ENCODE measurements around the gene SIRPB1. TPM values are rescaled to one million over a fixed set of nuclear protein-coding genes. Genes with fewer than 3 reads are reported as not detected.
"Not testable (repeated sequence)": the region's sequence is repeated elsewhere in the genome, so short reads cannot be mapped to it uniquely, and the experiment has no call there.

Gene SIRPB1
- not detected in 2 replicates for polyA plus RNA-seq (2014; cell fraction: cytosol; rRNA removed)
- polyA plus RNA-seq (2014; cell fraction: nucleus; rRNA removed): 0.30 TPM in 1 of 2 replicates, not detected in the other

DNA sequence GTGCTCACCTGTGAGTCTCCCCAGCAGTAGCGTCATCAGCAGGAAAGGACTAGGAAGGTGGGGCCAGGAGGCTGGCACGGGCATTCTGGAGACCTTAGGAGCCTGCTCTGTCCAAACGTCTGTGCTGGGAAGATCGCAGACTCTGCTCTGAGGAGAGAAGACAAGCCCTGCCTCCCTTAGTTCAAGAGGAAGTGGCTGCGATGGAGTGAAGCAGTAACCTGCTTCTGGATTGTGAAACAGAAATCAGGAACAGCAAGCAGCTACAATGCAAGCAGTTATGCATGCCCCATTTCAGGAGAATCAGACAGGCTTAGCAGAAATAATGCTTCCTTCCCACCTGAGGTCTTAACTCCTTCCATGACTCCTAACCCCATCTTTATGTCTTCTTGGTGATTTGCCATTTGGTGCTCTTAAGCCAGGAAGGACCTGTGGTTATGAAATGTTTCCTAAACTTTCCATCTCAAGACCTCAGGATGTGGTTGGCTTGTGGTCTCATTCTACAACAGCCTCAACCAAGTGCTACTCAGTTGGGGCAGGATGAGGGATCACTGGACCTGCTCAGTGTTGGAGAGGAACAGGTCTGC is at the start of gene SIRPB1:
Gene SIRPB1 (minus strand): TSS at position 149 of the 584 bp plus-strand sequence. CDS start 65 bp downstream, at position 84.
- no peak for DNase-seq (ENCODE audit: low spot score)

DNA sequence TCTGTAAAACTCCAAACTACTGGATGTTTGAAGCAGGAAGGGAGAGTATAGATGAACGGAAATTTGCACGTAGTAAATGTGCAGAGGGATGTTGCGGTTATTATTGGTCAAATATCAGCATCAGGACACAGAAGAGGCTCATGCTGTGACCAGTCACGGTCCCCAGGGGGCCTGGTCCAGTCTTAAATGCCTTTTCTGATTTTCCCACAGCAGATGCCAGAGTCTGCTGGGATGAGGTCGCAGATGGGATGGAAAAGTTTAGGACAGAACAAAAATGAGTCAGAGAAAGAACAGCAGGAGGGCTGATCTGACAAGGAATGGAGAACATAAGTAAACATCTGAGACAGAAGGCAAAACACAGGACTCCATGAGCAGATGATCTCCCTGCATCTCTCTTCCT is 49.5 kb upstream of the SIRPB1 start:
- no peak for DNase-seq (ENCODE audit: low spot score)

DNA sequence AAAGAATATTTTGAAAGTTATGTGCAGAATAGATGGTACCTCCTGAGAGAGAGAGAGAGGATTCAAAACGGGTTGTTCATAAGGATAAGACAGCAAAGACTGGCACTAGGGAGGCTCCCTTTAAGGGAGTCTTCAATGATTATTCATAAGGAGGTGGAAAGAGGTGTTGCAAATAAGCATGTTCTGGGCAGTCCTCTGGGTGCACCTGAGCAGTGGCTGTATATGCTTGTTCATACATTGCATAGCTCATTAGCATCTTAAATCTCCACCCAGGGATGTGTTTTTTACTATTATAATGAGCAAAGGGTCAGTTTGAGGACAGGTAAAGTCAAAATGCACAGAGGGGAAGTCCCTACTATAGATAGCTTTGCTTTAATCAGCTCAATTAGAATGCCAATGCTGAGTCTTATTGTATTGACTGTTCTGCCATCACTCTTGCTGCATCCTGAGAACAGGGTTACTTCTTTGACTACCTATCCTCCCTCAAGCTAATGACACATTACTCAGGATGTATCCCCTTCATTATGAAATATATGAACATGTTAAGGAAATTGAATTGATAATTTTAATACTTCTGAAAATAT is 47.8 kb upstream of the SIRPB1 start:
- DNase-seq (ENCODE audit: low spot score): no peak

- no peak for DNase-seq (ENCODE audit: low spot score)
Measured at GRCh38 chr20:1666802-1667201, 47.0 kb upstream of the SIRPB1 start.

DNA sequence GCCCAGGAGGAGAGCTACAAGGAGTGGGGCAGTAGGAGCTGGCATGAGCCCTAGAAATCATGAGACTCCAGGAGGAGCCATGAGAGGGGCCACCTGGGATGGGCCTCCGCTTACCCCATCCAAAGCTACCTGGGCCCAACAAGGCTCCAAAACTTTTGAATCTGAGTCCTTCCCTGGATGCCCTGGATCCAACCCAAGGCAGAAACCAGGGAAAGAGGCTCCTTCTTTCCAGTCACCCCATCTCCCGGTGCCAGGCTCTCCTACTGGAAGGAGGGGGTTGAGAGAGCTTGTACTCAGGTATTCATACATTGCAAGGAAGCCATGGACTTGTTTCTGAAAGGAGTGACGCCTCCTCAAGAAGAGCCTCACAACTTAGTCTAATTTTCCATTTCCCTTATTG is 45.5 kb upstream of the SIRPB1 start:
- no peak for DNase-seq (ENCODE audit: low spot score)

DNA sequence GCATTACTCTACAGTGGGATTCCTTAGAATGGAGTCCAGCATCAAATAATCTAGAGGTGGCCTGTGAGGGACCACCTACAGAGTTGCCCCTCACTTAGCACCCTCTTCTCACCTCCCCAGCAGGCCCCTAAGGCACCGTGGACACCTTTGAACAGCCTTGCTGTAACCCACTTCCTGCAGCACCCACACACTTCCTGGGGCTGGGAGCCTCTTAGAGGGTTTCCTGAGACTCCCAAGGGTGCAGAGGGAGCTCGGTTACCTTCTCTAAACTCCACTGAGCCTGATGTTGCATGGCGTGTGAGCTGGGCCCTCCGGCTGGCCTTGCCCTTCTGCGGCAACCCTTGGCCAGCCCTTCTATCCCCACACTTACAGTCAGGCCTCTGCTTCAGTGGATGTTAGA is 45.1 kb upstream of the SIRPB1 start:
- no peak for DNase-seq (ENCODE audit: low spot score)

DNA sequence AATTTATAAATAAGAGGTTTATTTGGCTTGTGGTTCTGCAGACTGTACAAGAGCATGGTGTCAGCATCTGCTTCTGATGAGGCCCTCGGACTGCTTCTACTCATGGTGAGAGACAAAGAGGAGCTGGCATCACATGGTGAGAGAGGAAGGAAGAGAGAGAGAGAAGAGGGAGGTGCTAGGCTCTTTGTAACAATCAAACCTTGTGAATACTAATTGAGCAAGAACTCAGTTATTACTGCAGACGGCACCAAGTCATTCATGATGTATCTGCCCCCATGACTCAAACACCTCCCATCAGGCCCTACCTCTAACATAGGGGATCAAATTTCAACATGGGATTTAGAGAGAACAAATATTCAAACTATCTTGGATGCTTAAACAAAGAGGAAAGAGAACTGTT is 44.1 kb upstream of the SIRPB1 start:
- DNase-seq (ENCODE audit: low spot score): no peak

GRCh38 chr20:1661542-1662299 is 41.9 kb upstream of the SIRPB1 start:
- no peak for DNase-seq (ENCODE audit: low spot score)

DNA sequence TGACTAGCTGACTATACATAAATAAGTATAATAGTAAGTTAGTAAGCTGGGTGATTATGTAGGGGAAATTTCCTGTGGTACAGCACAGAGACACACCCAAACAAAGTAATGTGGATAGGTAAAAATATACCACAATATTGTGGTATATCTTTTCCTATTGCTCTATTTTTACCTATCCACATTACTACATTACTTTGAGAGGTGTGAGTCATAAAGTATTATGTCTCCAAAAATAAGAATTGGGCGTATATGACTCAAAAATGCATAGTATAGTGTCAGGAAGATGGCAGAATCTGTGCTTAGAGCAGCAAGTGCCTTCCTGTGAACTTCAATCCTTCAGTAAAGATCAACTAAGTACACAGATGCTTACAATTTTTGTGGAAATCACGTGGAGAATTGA is 40.4 kb upstream of the SIRPB1 start:
- DNase-seq (ENCODE audit: low spot score): no peak

- DNase-seq (ENCODE audit: low spot score): no peak
Measured at GRCh38 chr20:1657556-1658334, 37.9 kb upstream of the SIRPB1 start, which contains the start of gene SIRPG. SIRPG (minus strand) TSS chr20:1657779; CDS start chr20:1657714, 65 bp downstream.

GRCh38 chr20:1656844-1657243 is 37.0 kb upstream of the SIRPB1 start:
- no peak for DNase-seq (ENCODE audit: low spot score)

DNA sequence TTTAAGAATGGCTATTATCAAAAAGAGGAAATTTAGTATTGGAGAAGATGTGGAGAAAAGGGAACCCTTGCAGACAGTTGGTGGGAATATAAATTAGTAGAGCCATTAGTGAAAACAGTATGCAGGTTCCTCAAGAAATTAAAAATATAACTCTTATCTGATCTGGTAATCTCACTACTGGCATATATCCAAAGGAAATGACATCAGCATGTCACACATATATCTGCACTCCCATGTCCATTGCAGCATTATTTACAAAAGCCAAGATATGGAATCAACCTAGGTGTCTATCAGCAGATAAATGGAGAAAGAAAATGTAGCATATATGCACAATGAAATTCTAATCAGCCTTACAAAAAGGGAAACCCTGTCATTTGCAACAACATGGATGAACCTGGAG is 35.2 kb upstream of the SIRPB1 start:
- DNase-seq (ENCODE audit: low spot score): no peak

DNA sequence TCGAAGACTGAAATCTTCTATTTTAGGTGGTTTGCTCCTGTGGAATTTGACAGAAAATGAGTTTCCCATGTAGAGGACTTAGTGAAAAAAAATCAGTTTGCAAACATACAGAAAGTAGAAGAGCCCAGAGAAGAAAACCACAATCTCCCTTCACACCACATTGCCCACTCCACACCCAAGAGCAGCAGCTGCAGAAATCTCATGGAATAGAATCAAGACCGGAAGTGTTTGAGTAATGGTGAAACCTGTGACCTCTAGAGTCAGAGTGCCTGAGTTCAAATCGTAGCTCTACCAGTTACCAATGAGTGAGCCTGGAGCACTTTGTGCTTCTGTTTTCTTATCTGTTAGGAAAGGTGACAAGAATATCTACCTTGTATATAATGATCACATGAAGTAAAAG is 33.2 kb upstream of the SIRPB1 start:
- no peak for DNase-seq (ENCODE audit: low spot score)

- no peak for DNase-seq (ENCODE audit: low spot score)
Measured at GRCh38 chr20:1652104-1652503, 32.3 kb upstream of the SIRPB1 start.

DNA sequence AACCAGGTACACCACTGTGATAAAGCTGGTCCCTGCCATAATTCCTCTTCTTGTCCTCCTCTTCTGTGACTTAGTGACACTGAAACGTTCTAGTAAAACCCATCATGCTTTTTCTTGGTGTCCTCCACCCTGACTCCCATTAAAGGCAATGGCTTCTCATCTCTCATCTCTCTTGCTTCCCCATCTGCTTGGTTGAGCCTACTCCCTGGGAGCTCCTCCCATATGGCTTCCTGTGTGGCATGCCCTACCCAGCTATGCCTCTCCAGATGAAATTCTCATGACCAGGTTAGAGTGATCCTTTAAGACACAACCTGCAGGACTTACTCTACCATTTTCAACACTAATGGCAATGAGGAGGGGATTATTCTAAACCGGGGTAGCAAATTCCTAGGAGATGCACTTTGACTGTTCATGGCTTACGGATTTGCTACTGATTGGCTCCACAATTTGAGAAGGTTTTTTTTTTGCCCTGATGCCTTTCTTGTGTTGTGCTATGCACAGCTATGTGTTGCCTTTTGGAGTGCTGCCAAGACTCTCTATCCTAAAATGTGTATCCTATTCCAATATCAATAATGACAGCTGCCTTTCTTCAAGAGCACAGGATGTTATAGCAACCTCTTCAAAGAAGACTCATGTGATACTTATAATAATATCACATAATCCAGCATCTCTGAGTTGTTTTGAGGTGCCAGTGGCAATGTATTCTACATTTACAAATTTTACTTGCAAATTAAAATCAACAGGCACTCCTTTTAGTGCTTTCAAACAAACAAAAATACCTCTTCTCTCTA is 31.7 kb upstream of the SIRPB1 start:
- no peak for DNase-seq (ENCODE audit: low spot score)

- DNase-seq (ENCODE audit: low spot score): no peak
Measured at GRCh38 chr20:1648101-1648500, 28.3 kb upstream of the SIRPB1 start.

- DNase-seq (ENCODE audit: low spot score): no peak
Measured at GRCh38 chr20:1646975-1647431, 27.2 kb upstream of the SIRPB1 start.

DNA sequence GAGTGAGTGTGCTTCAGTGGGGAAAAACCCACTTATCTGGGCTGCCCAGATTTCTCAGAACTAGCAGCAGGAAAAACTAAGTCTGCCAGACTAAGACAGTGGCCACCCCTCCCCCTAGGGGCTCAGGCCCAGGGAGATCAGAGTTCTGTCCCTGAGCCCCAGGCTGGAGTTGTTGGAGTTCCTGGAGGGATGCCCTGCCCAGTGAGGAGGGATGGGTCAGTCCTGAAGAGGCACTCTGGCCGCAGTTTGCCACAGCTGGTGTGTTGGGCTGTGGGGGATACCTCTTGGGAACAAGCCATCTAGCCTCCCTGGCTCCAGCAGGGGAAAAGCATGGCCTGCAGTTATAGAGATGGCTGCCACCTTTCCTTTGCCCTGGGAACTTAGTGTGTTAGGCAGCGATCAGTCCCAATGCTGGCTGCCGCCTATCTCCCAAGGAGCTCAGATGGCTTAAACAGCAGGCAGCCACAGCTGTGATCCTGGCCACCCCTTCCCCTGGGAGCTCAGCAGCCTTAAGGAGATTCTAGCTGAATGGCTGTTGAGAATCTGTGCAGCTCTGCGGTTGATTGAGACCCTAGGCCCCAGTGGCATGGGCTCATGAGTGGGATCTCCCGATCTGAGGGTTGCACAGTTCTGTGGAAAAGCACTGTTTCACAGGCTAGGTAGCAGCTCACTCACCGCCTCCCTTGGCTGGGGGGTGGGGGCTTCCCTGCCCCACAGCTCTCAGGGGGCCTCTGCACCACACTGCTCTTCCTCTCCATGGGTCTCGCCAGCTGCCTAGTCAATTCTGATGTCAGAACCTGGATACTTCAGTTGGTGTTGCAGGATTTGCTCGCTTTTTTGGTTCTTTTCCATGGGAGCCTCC is 24.5 kb upstream of the SIRPB1 start:
- no peak for DNase-seq (ENCODE audit: low spot score)

GRCh38 chr20:1638643-1639042 is 18.8 kb upstream of the SIRPB1 start:
- not testable (repeated sequence) for DNase-seq (ENCODE audit: low spot score)

- no peak for DNase-seq (ENCODE audit: low spot score)
Measured at GRCh38 chr20:1637755-1638154, 17.9 kb upstream of the SIRPB1 start.

All from SK-N-DZ (cell line).